GM04504 (cell line): ENCODE data around the gene CASP8.

Source experiments
- DNase-seq: peaks from one replicate; pipeline ENCODE4 v3.0.0-alpha.2; 2012; ENCODE audit warnings: low read depth

CASP8 gene

GRCh38 chr2:201242571-201243277 lies 17.6 kb upstream of the CASP8 start:
- no peak for DNase-seq

- no peak for DNase-seq
These were observed 15.5 kb upstream of the CASP8 start for GRCh38 chr2:201244829-201245228.

- DNase-seq: no peak
These were observed 14.1 kb upstream of the CASP8 start for GRCh38 chr2:201246280-201246679.

GRCh38 chr2:201248288-201248844 lies 12.0 kb upstream of the CASP8 start:
- no peak for DNase-seq

- no peak for DNase-seq
These were observed 10.4 kb upstream of the CASP8 start for GRCh38 chr2:201249889-201250288.

GRCh38 chr2:201250741-201251140 lies 9.6 kb upstream of the CASP8 start:
- no peak for DNase-seq

GRCh38 chr2:201254081-201254730 lies 6.1 kb upstream of the CASP8 start:
- DNase-seq: peak; percentile 24

GRCh38 chr2:201255408-201256033 lies 4.8 kb upstream of the CASP8 start:
- no peak for DNase-seq

- DNase-seq: no peak
These were observed 4.3 kb upstream of the CASP8 start for GRCh38 chr2:201256082-201256481.

- DNase-seq: no peak
These were observed 2.9 kb upstream of the CASP8 start for GRCh38 chr2:201257381-201257955.

- peak; percentile 52 for DNase-seq
These were observed 2.2 kb upstream of the CASP8 start for GRCh38 chr2:201257956-201258665.

GRCh38 chr2:201258666-201259615 lies 1.4 kb upstream of the CASP8 start:
- DNase-seq: no peak

GRCh38 chr2:201261471-201261870 lies 1.1 kb downstream of the CASP8 start:
- no peak for DNase-seq

- DNase-seq: no peak
These were observed 1.6 kb downstream of the CASP8 start for GRCh38 chr2:201261906-201262305.

GRCh38 chr2:201262718-201263117 lies 2.4 kb downstream of the CASP8 start:
- DNase-seq: no peak

GRCh38 chr2:201263779-201264178 lies 3.4 kb downstream of the CASP8 start:
- DNase-seq: no peak

GRCh38 chr2:201264472-201265173 lies 4.3 kb downstream of the CASP8 start:
- DNase-seq: no peak

- no peak for DNase-seq
These were observed 6.3 kb downstream of the CASP8 start for GRCh38 chr2:201266629-201267028.

GRCh38 chr2:201267278-201268030 lies 7.1 kb downstream of the CASP8 start:
- DNase-seq: no peak
